CD4-positive, CD25-positive, alpha-beta regulatory T cell (primary cell): ENCODE results near the gene PLA2G2F. TPM values are rescaled to one million over a fixed set of nuclear protein-coding genes. Genes with fewer than 3 reads are reported as not detected.

Experiments
- ATAC-seq, 2 donors: fragments of 150-1000 bp; cut with Tn5 transposase; one replicate each; pipeline ENCODE4 v1.10.0; 2021; ENCODE audit warnings: low read depth in 2 of 2, moderate number of reproducible peaks in 2 of 2, moderate library complexity in 1 of 2
- DNase-seq, 3 donors: peaks; one replicate each; pipeline versions ENCODE4 v3.0.0 to v3.0.0-alpha.2; 2012 to 2022; ENCODE audit warnings: mixed read lengths in 1 of 3
- H3K27ac ChIP-seq: one replicate; pipeline ENCODE4 v1.7.0; 2013; ENCODE audit warnings: mild to moderate bottlenecking, low read length; ENCODE audit not compliant: insufficient read depth, poor library complexity, severe bottlenecking
- H3K27me3 ChIP-seq: one replicate; pipeline ENCODE4 v1.7.0; 2013; ENCODE audit warnings: low read length; ENCODE audit not compliant: control insufficient read depth, insufficient read depth
- H3K36me3 ChIP-seq: one replicate; pipeline ENCODE4 v1.7.0; 2013; ENCODE audit warnings: mild to moderate bottlenecking, low read length, moderate library complexity; ENCODE audit not compliant: control insufficient read depth, insufficient read depth
- H3K4me1 ChIP-seq: 2 replicates; pipeline ENCODE4 v1.7.0; 2013; ENCODE audit warnings: mild to moderate bottlenecking, low read length; ENCODE audit not compliant: insufficient read depth, control insufficient read depth, poor library complexity, severe bottlenecking
- H3K4me3 ChIP-seq: one replicate; pipeline ENCODE4 v1.7.0; 2013; ENCODE audit warnings: low read depth, mild to moderate bottlenecking, low read length, moderate library complexity
- H3K9me3 ChIP-seq, 2 experiments: 1 replicate in 1 of 2; 2 replicates in 1 of 2; pipeline ENCODE4 v1.7.0; 2013; ENCODE audit warnings: low read length in 2 of 2, mild to moderate bottlenecking in 1 of 2, moderate library complexity in 1 of 2; ENCODE audit not compliant: control insufficient read depth in 2 of 2
- H3K27ac Mint-ChIP-seq, 3 donors: one replicate each; pipeline ENCODE4 v1.8.0; 2020 to 2022; ENCODE audit warnings: mild to moderate bottlenecking in 3 of 3, mixed read lengths in 3 of 3, moderate library complexity in 2 of 3
- H3K27me3 Mint-ChIP-seq: one replicate; pipeline ENCODE4 v1.8.0; 2022; ENCODE audit warnings: mild to moderate bottlenecking, mixed read lengths
- H3K36me3 Mint-ChIP-seq: one replicate; pipeline ENCODE4 v1.8.0; 2020; ENCODE audit warnings: mixed read lengths
- H3K4me1 Mint-ChIP-seq, 4 donors: one replicate each; pipeline ENCODE4 v1.8.0; 2020 to 2022; ENCODE audit warnings: mixed read lengths in 4 of 4, mild to moderate bottlenecking in 1 of 4
- H3K4me3 Mint-ChIP-seq, 4 donors: one replicate each; pipeline ENCODE4 v1.8.0; 2020 to 2022; ENCODE audit warnings: mild to moderate bottlenecking in 4 of 4, mixed read lengths in 4 of 4, moderate library complexity in 3 of 4
- H3K9me3 Mint-ChIP-seq, 7 donors: one replicate each; pipeline ENCODE4 v1.8.0; 2020 to 2022; ENCODE audit warnings: mixed read lengths in 7 of 7, mild to moderate bottlenecking in 3 of 7, moderate library complexity in 2 of 7
- polyA plus RNA-seq, 4 donors: library from polyadenylated mRNA; unstranded; fragments of 300-500 nt; fragmentation: Illumina TruSeq; gene quantifications; one replicate each; pipeline ENCODE4 v1.2.3, GENCODE V29; 2021
- total RNA-seq: library from RNA; stranded (reverse); gene quantifications from one replicate; pipeline ENCODE4 v1.2.3, GENCODE V29; 2022

Gene PLA2G2F
- total and polyA plus RNA-seq, 5 donors from 2014 or later, result not detected

- DNase-seq (no peak), ATAC-seq (no peak)
- Histone ChIP-seq H3K27me3 (peaks cover 3% of the 10 kb centered on the region), H3K4me3 (no peak overlapping the region), H3K4me1 (no peaks in the 10 kb centered on the region), H3K36me3 (no peaks in the 10 kb centered on the region), H3K9me3 (no peaks in the 10 kb centered on the region), H3K27ac (no peak overlapping the region)
- H3K27me3 Mint-ChIP-seq, result peaks cover 19% of the 10 kb centered on the region
- H3K27ac Mint-ChIP-seq, result no peak overlapping the region
- peaks cover 0 to 1% (median 0%) of the 10 kb centered on the region in 7 donors for H3K9me3 Mint-ChIP-seq
- no peaks in the 10 kb centered on the region for H3K4me1 Mint-ChIP-seq
- H3K36me3 Mint-ChIP-seq, result no peaks in the 10 kb centered on the region
- no peak overlapping the region for H3K4me3 Mint-ChIP-seq
Measured at GRCh38 chr1:20139776-20140612, 871 bp downstream of the PLA2G2F start.

DNA sequence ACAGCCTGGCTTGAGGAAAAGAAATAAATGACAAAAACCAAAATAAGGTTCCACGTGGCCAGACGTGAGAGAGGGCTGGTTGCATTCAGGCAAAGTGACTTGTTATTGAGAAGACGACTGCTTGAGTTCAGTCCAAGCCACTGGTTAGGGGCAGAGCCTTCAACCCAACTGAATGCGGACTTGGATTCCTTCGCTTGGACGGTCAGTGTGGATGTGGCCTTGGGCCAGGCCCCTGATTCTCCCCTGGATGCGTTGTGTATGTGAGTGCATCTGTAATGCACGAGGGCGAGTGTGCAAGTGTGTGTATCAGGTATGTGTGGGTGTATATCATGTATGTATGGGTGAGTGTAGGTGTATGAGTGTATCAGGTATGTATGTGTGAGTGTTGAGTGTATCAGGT, 1.9 kb downstream of the PLA2G2F start:
- Histone ChIP-seq H3K4me1 (no peaks in the 10 kb centered on the region), H3K9me3 (no peaks in the 10 kb centered on the region), H3K36me3 (no peaks in the 10 kb centered on the region), H3K27ac (no peak overlapping the region), H3K27me3 (peaks cover 3% of the 10 kb centered on the region), H3K4me3 (no peak overlapping the region)
- no peak for ATAC-seq
- Mint-ChIP-seq H3K27me3 (peaks cover 19% of the 10 kb centered on the region), H3K36me3 (no peaks in the 10 kb centered on the region), H3K9me3 (peaks cover 0 to 1% (median 0%) of the 10 kb centered on the region in 7 donors), H3K27ac (no peak overlapping the region), H3K4me1 (no peaks in the 10 kb centered on the region), H3K4me3 (no peak overlapping the region)
- DNase-seq, result no peak

DNA sequence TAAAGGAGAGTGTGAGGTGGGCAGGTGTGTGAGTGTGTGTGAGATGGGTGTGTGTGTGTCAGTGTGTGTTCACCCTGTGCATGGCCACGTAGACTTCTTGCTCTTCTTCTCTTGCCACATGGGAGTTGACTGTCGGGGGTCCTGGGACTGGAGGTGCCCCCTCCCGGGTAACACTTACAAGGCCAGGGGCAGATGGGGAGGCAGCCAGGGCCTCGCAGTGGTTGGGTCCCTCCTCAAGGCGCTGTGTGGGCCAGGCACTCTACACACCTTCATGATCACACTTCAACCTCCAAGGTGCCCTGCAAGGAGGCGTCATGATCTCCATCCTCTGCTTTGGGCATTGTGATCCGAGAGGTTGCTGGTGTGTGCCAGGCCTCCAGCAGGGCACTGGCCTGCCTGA, 2.3 kb downstream of the PLA2G2F start:
- Histone ChIP-seq H3K36me3 (no peaks in the 10 kb centered on the region), H3K4me3 (no peak overlapping the region), H3K27ac (no peak overlapping the region), H3K4me1 (no peaks in the 10 kb centered on the region), H3K27me3 (peaks cover 3% of the 10 kb centered on the region), H3K9me3 (no peaks in the 10 kb centered on the region)
- peaks cover 0 to 1% (median 0%) of the 10 kb centered on the region in 7 donors for H3K9me3 Mint-ChIP-seq
- peaks cover 14% of the 10 kb centered on the region for H3K27me3 Mint-ChIP-seq
- H3K27ac Mint-ChIP-seq, result no peak overlapping the region
- DNase-seq (no peak), ATAC-seq (no peak)
- no peaks in the 10 kb centered on the region for H3K36me3 Mint-ChIP-seq
- no peak overlapping the region for H3K4me3 Mint-ChIP-seq
- H3K4me1 Mint-ChIP-seq, result no peaks in the 10 kb centered on the region

DNA sequence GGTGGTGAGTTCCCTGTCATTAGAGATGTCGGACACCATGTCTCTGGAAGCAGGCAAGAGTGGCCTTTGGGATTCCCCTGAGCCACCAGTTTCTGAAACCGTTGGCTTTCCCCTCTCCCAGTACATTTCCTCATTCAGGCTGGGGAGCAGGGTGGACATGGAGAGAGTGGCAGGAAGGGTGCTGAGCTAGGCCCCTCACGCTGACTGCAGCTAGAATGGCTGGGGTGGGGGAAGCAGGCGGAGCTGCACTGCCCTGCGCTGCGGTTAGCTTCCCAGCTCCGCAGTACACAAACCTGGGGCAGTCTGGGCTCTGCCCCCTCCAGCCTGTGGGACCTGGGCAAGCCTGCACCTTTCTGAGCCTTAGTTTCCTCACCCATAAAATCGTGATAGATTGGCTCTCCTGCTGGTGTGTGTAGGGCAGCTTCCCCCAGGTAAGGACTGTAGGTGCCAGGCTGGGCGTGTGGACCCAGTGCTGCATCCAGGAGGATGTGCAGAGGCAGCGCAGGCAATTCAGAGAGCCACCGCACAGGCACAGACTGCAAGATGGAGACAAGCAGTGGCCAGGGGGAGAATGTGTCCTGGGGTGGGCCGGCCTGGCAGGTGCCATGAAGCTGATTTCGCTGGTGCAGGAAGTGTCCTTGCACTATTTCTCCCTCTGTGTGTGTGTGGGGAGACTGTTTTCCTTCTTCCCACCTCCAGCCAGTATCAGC, 3.0 kb downstream of the PLA2G2F start:
- H3K36me3 Mint-ChIP-seq, result no peaks in the 10 kb centered on the region

DNA sequence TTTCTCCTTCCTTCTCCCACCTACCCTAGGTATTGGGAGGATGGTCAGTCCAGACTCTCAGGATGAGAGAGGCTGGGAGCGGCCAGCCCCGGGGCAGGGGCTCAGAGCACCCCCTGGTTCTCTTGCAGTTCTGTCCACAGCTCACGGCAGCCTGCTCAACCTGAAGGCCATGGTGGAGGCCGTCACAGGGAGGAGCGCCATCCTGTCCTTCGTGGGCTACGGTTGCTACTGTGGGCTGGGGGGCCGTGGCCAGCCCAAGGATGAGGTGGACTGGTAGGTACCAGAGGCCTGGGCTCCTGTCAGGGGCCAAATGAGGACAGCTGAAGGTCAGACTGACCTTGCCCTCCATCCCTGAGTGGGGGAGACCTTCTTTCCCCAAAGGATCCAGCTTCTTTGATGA, 4.2 kb downstream of the PLA2G2F start:
- H3K27me3 Mint-ChIP-seq, result peaks cover 14% of the 10 kb centered on the region
- H3K36me3 Mint-ChIP-seq, result no peaks in the 10 kb centered on the region
- ATAC-seq, result no peak
- H3K36me3 ChIP-seq, result no peaks in the 10 kb centered on the region
- H3K9me3 Mint-ChIP-seq, result peaks cover 0 to 1% (median 0%) of the 10 kb centered on the region in 7 donors
- DNase-seq, result no peak
- no peaks in the 10 kb centered on the region for H3K4me1 Mint-ChIP-seq
- no peak overlapping the region for H3K4me3 ChIP-seq
- H3K9me3 ChIP-seq, result no peaks in the 10 kb centered on the region
- H3K27me3 ChIP-seq, result no peaks in the 10 kb centered on the region
- no peaks in the 10 kb centered on the region for H3K4me1 ChIP-seq
- no peak overlapping the region for H3K27ac Mint-ChIP-seq
- H3K4me3 Mint-ChIP-seq, result no peak overlapping the region
- H3K27ac ChIP-seq, result no peak overlapping the region

More for the DNA sequence above, 3.0 kb downstream of the PLA2G2F start:
- no peak overlapping the region for H3K4me3 Mint-ChIP-seq
- H3K27ac Mint-ChIP-seq, result no peak overlapping the region
- H3K9me3 ChIP-seq, result no peaks in the 10 kb centered on the region
- no peaks in the 10 kb centered on the region for H3K4me1 Mint-ChIP-seq
- H3K4me3 ChIP-seq, result no peak overlapping the region
- H3K27me3 ChIP-seq, result peaks cover 3% of the 10 kb centered on the region
- ATAC-seq, result no peak
- H3K36me3 ChIP-seq, result no peaks in the 10 kb centered on the region
- H3K27ac ChIP-seq, result no peak overlapping the region
- peaks cover 14% of the 10 kb centered on the region for H3K27me3 Mint-ChIP-seq
- DNase-seq, result no peak
- no peaks in the 10 kb centered on the region for H3K4me1 ChIP-seq
- H3K9me3 Mint-ChIP-seq, result peaks cover 0 to 1% (median 0%) of the 10 kb centered on the region in 7 donors

DNA sequence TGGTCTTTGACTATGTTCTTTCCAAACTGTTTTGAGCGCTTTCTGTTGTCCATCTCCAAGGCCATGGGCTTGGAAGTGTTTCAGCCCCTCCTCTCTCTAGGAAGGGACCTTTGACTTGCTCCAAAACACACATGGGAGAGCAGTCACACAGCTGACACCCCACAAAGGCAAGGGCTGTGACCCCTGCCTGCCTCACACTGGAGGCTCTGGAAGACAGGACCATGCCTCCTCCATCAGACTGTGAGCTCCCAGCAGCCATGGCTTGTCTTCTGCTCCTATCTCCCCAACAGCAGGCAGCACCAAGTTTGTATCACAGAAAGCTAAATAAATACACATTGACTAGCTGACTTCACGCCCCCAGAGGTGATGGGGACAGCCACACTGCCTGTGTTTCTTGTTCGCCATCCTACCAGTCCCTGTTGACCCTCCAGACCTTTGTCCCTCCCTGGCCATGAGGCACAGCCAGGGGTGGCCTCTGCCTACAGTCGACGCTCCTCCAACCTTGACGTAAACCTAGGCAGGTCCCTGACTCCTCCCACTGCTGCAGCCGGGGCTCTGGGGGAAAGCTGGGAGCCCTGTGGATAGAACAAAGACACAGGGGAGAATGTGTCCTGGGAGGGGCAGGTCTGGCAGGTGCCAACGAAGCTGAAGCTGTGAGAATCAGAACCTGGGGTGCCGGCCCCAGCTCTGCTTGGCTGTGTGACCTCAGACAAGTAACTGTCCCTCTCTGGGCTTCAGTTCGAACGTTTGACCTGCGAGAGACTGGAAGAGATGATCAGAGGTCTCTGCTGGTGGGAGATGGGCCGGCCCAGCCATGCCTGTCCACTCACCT, 4.8 kb downstream of the PLA2G2F start:
- Mint-ChIP-seq H3K4me3 (no peak overlapping the region), H3K27ac (no peak overlapping the region), H3K27me3 (peaks cover 11% of the 10 kb centered on the region), H3K36me3 (no peaks in the 10 kb centered on the region), H3K9me3 (no peaks in the 10 kb centered on the region), H3K4me1 (no peaks in the 10 kb centered on the region)
- Histone ChIP-seq H3K27ac (no peak overlapping the region), H3K9me3 (no peaks in the 10 kb centered on the region), H3K27me3 (no peaks in the 10 kb centered on the region), H3K36me3 (no peaks in the 10 kb centered on the region), H3K4me1 (no peaks in the 10 kb centered on the region), H3K4me3 (no peak overlapping the region)
- ATAC-seq (no peak), DNase-seq (no peak)

- H3K9me3 ChIP-seq, result no peaks in the 10 kb centered on the region
- Mint-ChIP-seq H3K27me3 (no peaks in the 10 kb centered on the region), H3K4me3 (no peak overlapping the region), H3K27ac (no peak overlapping the region), H3K36me3 (no peaks in the 10 kb centered on the region), H3K9me3 (no peaks in the 10 kb centered on the region), H3K4me1 (peaks cover 0 to 6% (median 2%) of the 10 kb centered on the region in 4 donors)
- peaks cover 8% of the 10 kb centered on the region for H3K4me1 ChIP-seq
- H3K27me3 ChIP-seq, result no peaks in the 10 kb centered on the region
- no peaks in the 10 kb centered on the region for H3K36me3 ChIP-seq
- H3K4me3 ChIP-seq, result no peak overlapping the region
- DNase-seq (no peak), ATAC-seq (no peak)
- no peak overlapping the region for H3K27ac ChIP-seq
Measured at GRCh38 chr1:20147846-20148570, 8.9 kb downstream of the PLA2G2F start.
